Stimulated activated naive CD4-positive, alpha-beta T cell treated with Interleukin-2 at 50 U/mL for 16 hours (primary cell): ENCODE data around the gene MICAL2.

Experiments used
- DNase-seq: peaks from one replicate; lab custom pipeline; 2025; lab: John Stamatoyannopoulos, UW

The MICAL2 gene

GRCh38 chr11:12272821-12273617 is 162.6 kb downstream of the MICAL2 start:
- DNase-seq = no peak

GRCh38 chr11:12273618-12273995 is 163.2 kb downstream of the MICAL2 start:
- DNase-seq = no peak

GRCh38 chr11:12274056-12274455 is 163.7 kb downstream of the MICAL2 start:
- no peak for DNase-seq

GRCh38 chr11:12274558-12275197 is 164.3 kb downstream of the MICAL2 start:
- no peak for DNase-seq

GRCh38 chr11:12275818-12276217 is 165.4 kb downstream of the MICAL2 start:
- DNase-seq = no peak

GRCh38 chr11:12276356-12276755 is 166.0 kb downstream of the MICAL2 start:
- no peak for DNase-seq

GRCh38 chr11:12276831-12277475 is 166.6 kb downstream of the MICAL2 start:
- no peak for DNase-seq

GRCh38 chr11:12278766-12279671 is 168.6 kb downstream of the MICAL2 start:
- no peak for DNase-seq

- DNase-seq = no peak
Observed at GRCh38 chr11:12279672-12280108, 169.3 kb downstream of the MICAL2 start.

GRCh38 chr11:12280199-12280837 is 169.9 kb downstream of the MICAL2 start:
- no peak for DNase-seq

- DNase-seq = no peak
Observed at GRCh38 chr11:12280838-12281565, 170.6 kb downstream of the MICAL2 start.

GRCh38 chr11:12281571-12282478 is 171.4 kb downstream of the MICAL2 start:
- peak; percentile 61 for DNase-seq

- DNase-seq = no peak
Observed at GRCh38 chr11:12282676-12283075, 172.3 kb downstream of the MICAL2 start.

GRCh38 chr11:12284316-12285050 is 174.1 kb downstream of the MICAL2 start:
- no peak for DNase-seq

- DNase-seq = no peak
Observed at GRCh38 chr11:12285106-12285505, 174.7 kb downstream of the MICAL2 start.

- DNase-seq = no peak
Observed at GRCh38 chr11:12285811-12286222, 175.4 kb downstream of the MICAL2 start.

- no peak for DNase-seq
Observed at GRCh38 chr11:12286606-12287005, 176.2 kb downstream of the MICAL2 start.

- DNase-seq = no peak
Observed at GRCh38 chr11:12287009-12287373, 176.6 kb downstream of the MICAL2 start.
